Osteoblast (primary cell): ENCODE data around the gene TLL2. TPM values are rescaled to one million over a fixed set of nuclear protein-coding genes. Genes with fewer than 3 reads are reported as not detected.
A peak's percentile ranks its signal among the peaks of the same experiment; 100 is the strongest.

ENCODE experiments used
- DNase-seq: peaks from one replicate; pipeline ENCODE4 v3.0.0; 2011; ENCODE audit warnings: low spot score, mixed read lengths; ENCODE audit not compliant: insufficient read length; ENCODE audit errors: missing footprints
- H2AFZ ChIP-seq: 2 replicates; pipeline ENCODE4 v1.6.0; 2011; ENCODE audit warnings: mild to moderate bottlenecking, low read length
- H3K27ac ChIP-seq: 2 replicates; pipeline ENCODE4 v1.5.1; 2011; ENCODE audit warnings: mild to moderate bottlenecking, low read depth, low read length, moderate library complexity
- H3K27me3 ChIP-seq: 2 replicates; pipeline ENCODE4 v1.6.0; 2012; ENCODE audit warnings: mild to moderate bottlenecking, control low read depth, inconsistent platforms, low read length, moderate library complexity; ENCODE audit not compliant: insufficient read depth
- H3K36me3 ChIP-seq: 2 replicates; pipeline ENCODE4 v1.5.1; 2011; ENCODE audit warnings: mild to moderate bottlenecking, low read length, control low read depth, moderate library complexity; ENCODE audit not compliant: insufficient read depth
- H3K4me1 ChIP-seq: 2 replicates; pipeline ENCODE4 v1.5.1; 2011; ENCODE audit warnings: mild to moderate bottlenecking, low read length, control low read depth, moderate library complexity; ENCODE audit not compliant: insufficient read depth
- H3K4me2 ChIP-seq: 2 replicates; pipeline ENCODE4 v1.6.0; 2011; ENCODE audit warnings: mild to moderate bottlenecking, low read length; ENCODE audit not compliant: insufficient read depth
- H3K4me3 ChIP-seq: fragments of 200-600 bp; sonication (generic); 3 replicates; pipeline ENCODE4 v1.5.1; 2012; ENCODE audit warnings: mild to moderate bottlenecking, low read length, inconsistent platforms; ENCODE audit not compliant: insufficient read depth
- H3K79me2 ChIP-seq: 2 replicates; pipeline ENCODE4 v1.6.0; 2012; ENCODE audit warnings: mild to moderate bottlenecking, low read length, control low read depth, inconsistent platforms; ENCODE audit not compliant: insufficient read depth
- H3K9me3 ChIP-seq: 2 replicates; pipeline ENCODE4 v1.5.1; 2011; ENCODE audit warnings: low read depth, low read length, control low read depth
- H4K20me1 ChIP-seq: 2 replicates; pipeline ENCODE4 v1.6.0; 2012; ENCODE audit warnings: mild to moderate bottlenecking, low read length, control low read depth; ENCODE audit not compliant: insufficient read depth
- CTCF ChIP-seq: IDR thresholded peaks from 2 replicates; pipeline ENCODE4 v1.5.1; 2011; ENCODE audit warnings: mild to moderate bottlenecking, low read depth, low read length, moderate library complexity; ENCODE audit errors: extremely low read depth
- total RNA-seq: library from RNA; depleted of rRNA; stranded (reverse); fragments of >200 nt; gene quantifications from 2 replicates; pipeline ENCODE4 v1.2.3, GENCODE V29; 2012

Gene TLL2
- total RNA-seq, 1 donor, result 0.36 TPM

DNA sequence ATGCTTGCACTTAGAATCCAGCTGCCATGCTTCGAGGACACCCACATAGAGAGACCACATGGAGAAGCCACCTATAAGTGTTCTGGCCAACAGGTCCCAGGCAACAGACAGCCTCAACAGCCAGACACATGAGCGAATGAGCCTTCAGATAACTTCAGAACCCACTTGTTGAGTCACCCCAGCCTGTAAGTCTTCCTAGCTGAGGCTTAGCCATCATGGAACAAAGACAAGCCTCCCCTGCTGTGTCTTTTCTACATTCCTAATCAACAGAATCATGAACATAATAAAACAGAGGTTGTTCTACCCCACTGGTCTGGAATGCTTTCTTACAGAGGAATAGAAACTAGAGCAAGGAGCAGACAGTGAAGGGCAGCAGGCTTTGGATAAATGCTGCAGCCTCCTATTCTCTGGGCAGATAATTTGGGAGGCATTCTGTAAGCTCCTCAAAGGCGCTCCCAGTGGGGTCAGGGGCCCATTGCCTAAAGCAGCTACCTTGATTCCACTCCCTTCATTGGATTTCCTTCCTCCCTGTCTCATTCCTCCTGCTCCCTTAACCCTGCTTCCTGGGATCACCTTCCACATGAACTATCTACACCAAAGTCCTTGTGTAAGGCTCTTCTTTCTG is 4.6 kb downstream of the TLL2 start:
- H3K79me2 ChIP-seq, result no peaks in the 10 kb centered on the region
- no peaks in the 10 kb centered on the region for H3K9me3 ChIP-seq
- TF ChIP-seq CTCF, result no peak
- peaks cover 16% of the 10 kb centered on the region for H3K4me1 ChIP-seq
- no peaks in the 10 kb centered on the region for H3K36me3 ChIP-seq
- H3K4me3 ChIP-seq, result no peak overlapping the region
- no peak overlapping the region for H2AFZ ChIP-seq
- H3K27ac ChIP-seq, result no peak overlapping the region
- H4K20me1 ChIP-seq, result no peaks in the 10 kb centered on the region
- peak; percentile 83 for DNase-seq
- peak overlapping the region; percentile 16 for H3K4me2 ChIP-seq
- H3K27me3 ChIP-seq, result peaks cover 15% of the 10 kb centered on the region

DNA sequence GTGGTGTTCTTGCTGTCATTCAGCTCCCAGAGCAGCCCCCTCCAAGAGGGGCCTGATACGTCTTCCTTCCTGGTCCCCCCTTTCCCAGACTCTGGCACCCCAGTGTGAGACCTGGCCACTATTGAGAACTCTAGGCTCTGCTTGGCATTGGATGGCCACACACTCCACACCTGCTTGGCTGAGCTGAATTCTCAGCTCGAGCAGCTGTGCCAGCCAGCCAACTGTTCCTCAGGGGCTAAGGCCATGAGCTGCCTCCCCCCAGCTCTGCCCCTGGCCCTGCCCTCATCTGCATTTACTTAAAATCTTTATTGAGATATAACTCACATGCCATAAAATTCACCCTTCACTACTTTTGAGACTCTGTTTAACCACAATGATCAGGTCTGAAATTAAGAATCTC is 6.7 kb downstream of the TLL2 start:
- DNase-seq, result no peak
- TF ChIP-seq CTCF, result no peak
- no peak overlapping the region for H3K27ac ChIP-seq
- H3K36me3 ChIP-seq, result no peaks in the 10 kb centered on the region
- H3K27me3 ChIP-seq, result peaks cover 3% of the 10 kb centered on the region
- no peaks in the 10 kb centered on the region for H3K79me2 ChIP-seq
- H3K9me3 ChIP-seq, result no peaks in the 10 kb centered on the region
- no peaks in the 10 kb centered on the region for H4K20me1 ChIP-seq
- H2AFZ ChIP-seq, result no peak overlapping the region
- H3K4me3 ChIP-seq, result no peak overlapping the region
- no peak overlapping the region for H3K4me2 ChIP-seq
- peaks cover 4% of the 10 kb centered on the region for H3K4me1 ChIP-seq

DNA sequence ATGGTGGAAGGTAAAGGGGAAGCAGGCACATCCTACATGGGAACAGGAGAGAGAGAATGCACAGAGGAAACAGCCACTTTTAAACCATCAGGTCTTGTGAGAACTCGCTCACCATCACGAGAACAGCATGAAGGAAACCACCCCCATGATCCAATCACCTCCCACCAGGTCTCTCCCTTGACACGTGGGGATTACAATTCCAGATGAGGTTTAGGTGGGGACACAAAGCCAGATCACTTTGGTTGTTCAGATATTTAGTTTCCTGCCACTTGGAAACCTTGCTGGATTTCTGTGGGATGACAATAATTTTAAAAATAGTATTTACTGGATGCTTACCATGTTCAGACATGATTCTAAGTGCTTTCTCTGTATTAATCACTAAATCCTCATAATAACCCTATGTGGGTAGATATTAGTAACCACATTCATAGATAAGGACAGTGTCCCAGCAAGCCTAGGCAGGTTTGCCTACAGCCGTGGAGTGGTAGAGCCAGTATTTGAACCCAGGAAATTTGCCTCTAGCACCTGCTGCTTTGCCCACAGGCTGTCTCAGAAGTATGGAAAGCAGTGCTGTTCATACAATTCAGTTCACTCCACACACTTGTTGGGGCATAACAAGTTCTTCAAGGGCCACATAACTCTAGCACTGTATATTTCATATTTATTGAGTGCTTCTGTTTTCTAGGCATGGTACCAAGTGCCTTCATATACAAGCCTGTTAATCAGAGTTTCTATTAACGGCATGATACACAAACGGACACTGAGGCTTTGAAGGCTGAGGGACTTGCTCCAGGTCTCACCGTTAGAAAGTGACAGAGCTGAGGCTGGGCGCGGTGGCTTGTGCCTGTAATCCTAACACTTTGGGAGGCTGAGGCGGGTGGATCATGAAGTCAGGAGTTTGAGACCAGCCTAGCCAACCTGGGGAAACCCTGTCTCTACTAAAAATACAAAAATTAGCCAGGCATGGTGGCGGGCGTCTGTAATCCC is 8.3 kb downstream of the TLL2 start:
- Histone ChIP-seq H4K20me1 (no peaks in the 10 kb centered on the region), H3K9me3 (no peaks in the 10 kb centered on the region), H3K79me2 (no peaks in the 10 kb centered on the region), H3K27me3 (no peaks in the 10 kb centered on the region), H2AFZ (no peak overlapping the region), H3K4me1 (peaks cover 4% of the 10 kb centered on the region), H3K36me3 (no peaks in the 10 kb centered on the region), H3K27ac (no peak overlapping the region), H3K4me3 (no peak overlapping the region), H3K4me2 (no peak overlapping the region)
- no peak for DNase-seq
- TF ChIP-seq CTCF, result no peak
